ENCODE results near the gene OXCT1. TPM values are rescaled to one million over a fixed set of nuclear protein-coding genes. Genes with fewer than 3 reads are reported as not detected.

The OXCT1 gene
- total and polyA plus RNA-seq, 9 of the 15 experiments (the other 6 are each of a cell fraction or from before 2014, with no cell fraction given) = 24.7 to 61.2 (median 41.9) TPM

- TF ChIP-seq TFE3 (CRISPR knock-in tag; IDR thresholded peaks at IDR 0.05) = peak; percentile 100
- no peak for TF ChIP-seq MTA1 (IDR thresholded peaks at IDR 0.05; ENCODE audit: borderline replicate concordance)
- TF ChIP-seq ZFP36 (IDR thresholded peaks at IDR 0.05; ENCODE audit: low read depth, low read length, partially characterized antibody) = peak; percentile 11
- peak; percentile 66; the same call in 1 of the 2 replicates for TF ChIP-seq ZNF41 (CRISPR knock-in tag; conservative IDR thresholded peaks at IDR 0.05)
- no peak for TF ChIP-seq SAFB2 (IDR thresholded peaks at IDR 0.05; ENCODE audit: borderline replicate concordance, low read depth, low read length, severe bottlenecking)
- TF ChIP-seq ATF1 (CRISPR knock-in tag; IDR thresholded peaks at IDR 0.05) = peak; percentile 59
- peak; percentile 98 for TF ChIP-seq ATF1 (tag; IDR thresholded peaks at IDR 0.05)
- TF ChIP-seq RHOXF2B (CRISPR knock-in tag; conservative IDR thresholded peaks at IDR 0.05) = peak; percentile 90
- peak; percentile 90 for TF ChIP-seq ZNF583 (CRISPR knock-in tag; IDR thresholded peaks at IDR 0.05)
- no peak for TF ChIP-seq RBM14 (IDR thresholded peaks at IDR 0.05; ENCODE audit: borderline replicate concordance, insufficient read depth, low read depth, low read length)
- peak; percentile 91; the same call in 1 of the 2 replicates for TF ChIP-seq CBX1 (IDR thresholded peaks at IDR 0.05; ENCODE audit: low read depth)
- TF ChIP-seq, protein P1, sequence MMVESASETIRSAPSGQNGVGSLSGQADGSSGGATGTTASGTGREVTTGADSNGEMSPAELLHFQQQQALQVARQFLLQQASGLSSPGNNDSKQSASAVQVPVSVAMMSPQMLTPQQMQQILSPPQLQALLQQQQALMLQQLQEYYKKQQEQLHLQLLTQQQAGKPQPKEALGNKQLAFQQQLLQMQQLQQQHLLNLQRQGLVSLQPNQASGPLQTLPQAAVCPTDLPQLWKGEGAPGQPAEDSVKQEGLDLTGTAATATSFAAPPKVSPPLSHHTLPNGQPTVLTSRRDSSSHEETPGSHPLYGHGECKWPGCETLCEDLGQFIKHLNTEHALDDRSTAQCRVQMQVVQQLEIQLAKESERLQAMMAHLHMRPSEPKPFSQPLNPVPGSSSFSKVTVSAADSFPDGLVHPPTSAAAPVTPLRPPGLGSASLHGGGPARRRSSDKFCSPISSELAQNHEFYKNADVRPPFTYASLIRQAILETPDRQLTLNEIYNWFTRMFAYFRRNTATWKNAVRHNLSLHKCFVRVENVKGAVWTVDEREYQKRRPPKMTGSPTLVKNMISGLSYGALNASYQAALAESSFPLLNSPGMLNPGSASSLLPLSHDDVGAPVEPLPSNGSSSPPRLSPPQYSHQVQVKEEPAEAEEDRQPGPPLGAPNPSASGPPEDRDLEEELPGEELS (CRISPR knock-in tag; IDR thresholded peaks at IDR 0.05; ENCODE audit: borderline replicate concordance) = peak; percentile 70; the same call in 1 of the 2 replicates
- no peak for TF ChIP-seq ILF3 (IDR thresholded peaks at IDR 0.05; ENCODE audit: borderline replicate concordance)
- TF ChIP-seq ZNF780A (CRISPR knock-in tag; IDR thresholded peaks at IDR 0.05) = no peak
- TF ChIP-seq SAFB (IDR thresholded peaks at IDR 0.05; ENCODE audit: borderline replicate concordance, low read depth, low read length) = no peak
- TF ChIP-seq FOXP1 (CRISPR knock-in tag; IDR thresholded peaks at IDR 0.05) = peak; percentile 94; the same call in 1 of the 2 replicates
- peak; percentile 89 to 97 for TF ChIP-seq FOXK2 (conservative IDR thresholded peaks at IDR 0.05 in 1 of 2, IDR thresholded peaks at IDR 0.05 in 1 of 2; ENCODE audit: low read depth in 2 of 2)
- no peak for TF ChIP-seq ZNF274 (IDR thresholded peaks at IDR 0.05; ENCODE audit: borderline replicate concordance, low read depth, low read length)
- 0 out of 2 replicates have a peak, but pooled peaks have one; percentile 66 for TF ChIP-seq HIVEP1 (CRISPR knock-in tag; IDR thresholded peaks at IDR 0.05)
- no peak for TF ChIP-seq BDP1 (IDR thresholded peaks at IDR 0.05; ENCODE audit: insufficient read depth, insufficient read length)
- no peak for TF ChIP-seq ZNF551 (CRISPR knock-in tag; IDR thresholded peaks at IDR 0.05)
- TF ChIP-seq MXI1 (IDR thresholded peaks at IDR 0.05; ENCODE audit: low read depth, low read length) = no peak; the same call in none of the 2 replicates
- TF ChIP-seq ZNF217 (CRISPR knock-in tag; IDR thresholded peaks at IDR 0.05) = no peak
- TF ChIP-seq ZNF347 (CRISPR knock-in tag; IDR thresholded peaks at IDR 0.05; ENCODE audit: low read depth) = no peak
- TF ChIP-seq NFIC (IDR thresholded peaks at IDR 0.05) = peak; percentile 68; the same call in 1 of the 2 replicates
- TF ChIP-seq ILK (tag; IDR thresholded peaks at IDR 0.05; ENCODE audit: borderline replicate concordance, low read depth) = no peak
These were observed 33.9 kb upstream of the OXCT1 start, which contains the start of gene RIMOC1 (continued) for GRCh38 chr5:41903892-41904799.

All from K562 (cell line).